K562 (cell line): ENCODE data around the gene KCND3. TPM values are rescaled to one million over a fixed set of nuclear protein-coding genes. Genes with fewer than 3 reads are reported as not detected.
A peak's percentile ranks its signal among the peaks of the same experiment; 100 is the strongest.

Source experiments
- ADNP ChIP-seq: fragments of 200-800 bp; sonication (Bioruptor generic); IDR thresholded peaks from 2 replicates; pipeline ENCODE4 v1.6.1; 2016; ENCODE audit warnings: missing genetic modification characterization, missing compliant biosample characterization
- ARNT ChIP-seq, 2 experiments: fragments of 450-650 bp; IDR thresholded peaks; 2 replicates each; pipeline ENCODE4 v1.6.1; 2016; ENCODE audit warnings: mild to moderate bottlenecking in 1 of 2
- CBFA2T3 ChIP-seq: fragments of 450-650 bp; IDR thresholded peaks from 2 replicates; pipeline ENCODE4 v1.6.1; 2017
- E2F3 ChIP-seq: fragments of 250-450 bp; sonication (Bioruptor Pico); IDR thresholded peaks from 2 replicates; pipeline ENCODE4 v1.4.0; 2020; ENCODE audit warnings: mild to moderate bottlenecking
- NCOR1 ChIP-seq: fragments of 450-650 bp; IDR thresholded peaks from 2 replicates; pipeline ENCODE4 v1.6.1; 2016; ENCODE audit warnings: mild to moderate bottlenecking, moderate library complexity
- NR1H2 ChIP-seq: sonication (generic); formaldehyde crosslinking; IDR thresholded peaks from 2 replicates; pipeline ENCODE4 v1.4.0; 2020; ENCODE audit warnings: mild to moderate bottlenecking, missing genetic modification reagents
- PHTF2 ChIP-seq: fragments of 250-450 bp; sonication (Bioruptor Pico); IDR thresholded peaks from 2 replicates; pipeline ENCODE4 v1.5.0; 2021; ENCODE audit warnings: mild to moderate bottlenecking
- RNF2 ChIP-seq: sonication (generic); IDR thresholded peaks from 2 replicates; pipeline ENCODE4 v1.6.1; 2016
- RUNX1 ChIP-seq: sonication (generic); IDR thresholded peaks from 2 replicates; pipeline ENCODE4 v1.6.1; 2016; ENCODE audit warnings: antibody characterized with exemption, low read depth
- ZBTB8A ChIP-seq: fragments of 450-650 bp; IDR thresholded peaks from 2 replicates; pipeline ENCODE4 v1.6.1; 2018; ENCODE audit warnings: mild to moderate bottlenecking, moderate library complexity; ENCODE audit not compliant: partially characterized antibody
- ZNF140 ChIP-seq: fragments of 250-450 bp; sonication (Bioruptor Pico); IDR thresholded peaks from 2 replicates; pipeline ENCODE4 v1.8.0; 2021; ENCODE audit warnings: moderate library complexity, mild to moderate bottlenecking, inconsistent platforms
- ZNF217 ChIP-seq: sonication (generic); formaldehyde crosslinking; IDR thresholded peaks from 2 replicates; pipeline ENCODE4 v1.8.0; 2022; ENCODE audit warnings: mild to moderate bottlenecking, missing genetic modification reagents
- ZNF23 ChIP-seq: fragments of 250-450 bp; sonication (Bioruptor Pico); IDR thresholded peaks from 2 replicates; pipeline ENCODE4 v1.4.0; 2020; ENCODE audit warnings: mild to moderate bottlenecking
- polyA plus RNA-seq, 8 experiments: library from polyadenylated mRNA; depleted of rRNA in 4 of 8; stranded (reverse) in 5 of 8; unstranded in 3 of 8; fragments of >200 nt; fragmentation: Nextera tagmentation in 2 of 8; fragmentation: Illumina TruSeq in 1 of 8; extraction: Ambion mirVana in 2 of 8; extraction: Trizol in 1 of 8; gene quantifications; 2 replicates each; pipeline versions ENCODE4 v1.2.1 to v1.2.3, GENCODE V29; 2011 to 2014; ENCODE audit warnings: inconsistent platforms in 1 of 8, missing spikeins in 1 of 8
- total RNA-seq, 7 experiments: library from RNA; depleted of rRNA in 6 of 7; stranded (reverse); fragments of >200 nt in 6 of 7; fragmentation: Illumina TruSeq in 2 of 7; extraction: Trizol in 2 of 7; gene quantifications; 2 replicates each; pipeline versions ENCODE4 v1.2.1 to v1.2.3, GENCODE V29; 2011 to 2021; ENCODE audit warnings: low replicate concordance in 1 of 7
- TF ChIP-seq, protein P1 (sequence below): fragments of 250-450 bp; sonication (Bioruptor Pico); IDR thresholded peaks from 2 replicates; pipeline ENCODE4 v1.5.0; 2020; ENCODE audit warnings: mild to moderate bottlenecking, borderline replicate concordance
- TF ChIP-seq, protein P2 (sequence below): IDR thresholded peaks from 2 replicates; pipeline ENCODE4 v1.6.1; 2011; ENCODE audit not compliant: insufficient read length; ENCODE audit errors: extremely low read depth
- TF ChIP-seq, protein P3 (sequence below): sonication (generic); formaldehyde crosslinking; IDR thresholded peaks from 2 replicates; pipeline ENCODE4 v1.8.0; 2023; ENCODE audit warnings: missing genetic modification reagents, mild to moderate bottlenecking, borderline replicate concordance
- TF ChIP-seq, protein P4 (sequence below): sonication (generic); formaldehyde crosslinking; IDR thresholded peaks from 2 replicates; pipeline ENCODE4 v1.8.1; 2022; ENCODE audit warnings: missing genetic modification reagents
- TF ChIP-seq, protein P5 (sequence below): IDR thresholded peaks from 2 replicates; pipeline ENCODE4 v1.6.1; 2012; ENCODE audit warnings: low read depth, low read length, improper control_type of control experiment, borderline replicate concordance

Gene KCND3
- total and polyA plus RNA-seq, 9 of the 15 experiments (the other 6 are each of a cell fraction or from before 2014, with no cell fraction given): not detected

DNA sequence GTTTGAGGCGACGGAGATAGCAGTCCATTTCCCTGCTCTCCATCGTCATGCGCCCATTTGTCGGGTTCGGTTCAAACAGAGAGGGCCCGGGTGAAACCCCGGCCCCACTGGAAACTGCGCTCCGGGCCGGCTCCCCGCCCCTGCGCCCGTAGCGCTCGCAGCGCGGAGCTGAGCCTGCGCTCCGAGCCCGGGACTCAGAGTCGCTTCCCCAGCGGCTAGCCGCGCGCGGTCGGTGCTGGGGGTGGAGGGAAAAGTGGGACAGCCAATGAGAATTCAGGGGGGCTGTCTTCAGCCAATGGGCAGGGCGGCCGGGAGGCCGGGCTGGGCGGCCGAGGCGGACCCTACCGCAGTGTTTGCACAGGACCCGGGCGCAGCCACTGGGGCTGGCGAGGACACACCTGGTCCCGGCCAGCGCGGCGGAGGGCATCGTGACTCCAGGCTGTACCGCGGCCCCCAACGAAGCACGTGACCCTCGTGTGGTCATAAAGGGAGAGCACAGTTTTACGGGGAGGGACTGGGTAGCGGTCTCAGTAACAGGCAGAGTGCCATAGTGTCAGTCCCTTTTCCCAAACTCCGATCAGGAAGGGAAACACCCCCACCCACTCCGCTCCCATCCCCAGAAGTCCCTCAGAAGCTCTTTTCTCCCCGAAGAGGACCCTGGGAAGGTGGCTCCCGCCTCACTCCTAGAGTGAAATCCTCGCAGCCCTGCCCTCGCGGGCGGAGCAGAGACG, 250.1 kb downstream of the KCND3 start, which contains the start of gene INKA2 (continued):
- TF ChIP-seq, protein P1, sequence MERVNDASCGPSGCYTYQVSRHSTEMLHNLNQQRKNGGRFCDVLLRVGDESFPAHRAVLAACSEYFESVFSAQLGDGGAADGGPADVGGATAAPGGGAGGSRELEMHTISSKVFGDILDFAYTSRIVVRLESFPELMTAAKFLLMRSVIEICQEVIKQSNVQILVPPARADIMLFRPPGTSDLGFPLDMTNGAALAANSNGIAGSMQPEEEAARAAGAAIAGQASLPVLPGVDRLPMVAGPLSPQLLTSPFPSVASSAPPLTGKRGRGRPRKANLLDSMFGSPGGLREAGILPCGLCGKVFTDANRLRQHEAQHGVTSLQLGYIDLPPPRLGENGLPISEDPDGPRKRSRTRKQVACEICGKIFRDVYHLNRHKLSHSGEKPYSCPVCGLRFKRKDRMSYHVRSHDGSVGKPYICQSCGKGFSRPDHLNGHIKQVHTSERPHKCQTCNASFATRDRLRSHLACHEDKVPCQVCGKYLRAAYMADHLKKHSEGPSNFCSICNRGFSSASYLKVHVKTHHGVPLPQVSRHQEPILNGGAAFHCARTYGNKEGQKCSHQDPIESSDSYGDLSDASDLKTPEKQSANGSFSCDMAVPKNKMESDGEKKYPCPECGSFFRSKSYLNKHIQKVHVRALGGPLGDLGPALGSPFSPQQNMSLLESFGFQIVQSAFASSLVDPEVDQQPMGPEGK (CRISPR knock-in tag): no peak
- no peak for TF ChIP-seq RUNX1
- peak; percentile 68; the same call in 1 of the 2 replicates for TF ChIP-seq E2F3 (CRISPR knock-in tag)
- TF ChIP-seq, protein P2, sequence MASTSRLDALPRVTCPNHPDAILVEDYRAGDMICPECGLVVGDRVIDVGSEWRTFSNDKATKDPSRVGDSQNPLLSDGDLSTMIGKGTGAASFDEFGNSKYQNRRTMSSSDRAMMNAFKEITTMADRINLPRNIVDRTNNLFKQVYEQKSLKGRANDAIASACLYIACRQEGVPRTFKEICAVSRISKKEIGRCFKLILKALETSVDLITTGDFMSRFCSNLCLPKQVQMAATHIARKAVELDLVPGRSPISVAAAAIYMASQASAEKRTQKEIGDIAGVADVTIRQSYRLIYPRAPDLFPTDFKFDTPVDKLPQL: no peak
- TF ChIP-seq ZNF217: no peak
- TF ChIP-seq CBFA2T3: no peak
- TF ChIP-seq, protein P3, sequence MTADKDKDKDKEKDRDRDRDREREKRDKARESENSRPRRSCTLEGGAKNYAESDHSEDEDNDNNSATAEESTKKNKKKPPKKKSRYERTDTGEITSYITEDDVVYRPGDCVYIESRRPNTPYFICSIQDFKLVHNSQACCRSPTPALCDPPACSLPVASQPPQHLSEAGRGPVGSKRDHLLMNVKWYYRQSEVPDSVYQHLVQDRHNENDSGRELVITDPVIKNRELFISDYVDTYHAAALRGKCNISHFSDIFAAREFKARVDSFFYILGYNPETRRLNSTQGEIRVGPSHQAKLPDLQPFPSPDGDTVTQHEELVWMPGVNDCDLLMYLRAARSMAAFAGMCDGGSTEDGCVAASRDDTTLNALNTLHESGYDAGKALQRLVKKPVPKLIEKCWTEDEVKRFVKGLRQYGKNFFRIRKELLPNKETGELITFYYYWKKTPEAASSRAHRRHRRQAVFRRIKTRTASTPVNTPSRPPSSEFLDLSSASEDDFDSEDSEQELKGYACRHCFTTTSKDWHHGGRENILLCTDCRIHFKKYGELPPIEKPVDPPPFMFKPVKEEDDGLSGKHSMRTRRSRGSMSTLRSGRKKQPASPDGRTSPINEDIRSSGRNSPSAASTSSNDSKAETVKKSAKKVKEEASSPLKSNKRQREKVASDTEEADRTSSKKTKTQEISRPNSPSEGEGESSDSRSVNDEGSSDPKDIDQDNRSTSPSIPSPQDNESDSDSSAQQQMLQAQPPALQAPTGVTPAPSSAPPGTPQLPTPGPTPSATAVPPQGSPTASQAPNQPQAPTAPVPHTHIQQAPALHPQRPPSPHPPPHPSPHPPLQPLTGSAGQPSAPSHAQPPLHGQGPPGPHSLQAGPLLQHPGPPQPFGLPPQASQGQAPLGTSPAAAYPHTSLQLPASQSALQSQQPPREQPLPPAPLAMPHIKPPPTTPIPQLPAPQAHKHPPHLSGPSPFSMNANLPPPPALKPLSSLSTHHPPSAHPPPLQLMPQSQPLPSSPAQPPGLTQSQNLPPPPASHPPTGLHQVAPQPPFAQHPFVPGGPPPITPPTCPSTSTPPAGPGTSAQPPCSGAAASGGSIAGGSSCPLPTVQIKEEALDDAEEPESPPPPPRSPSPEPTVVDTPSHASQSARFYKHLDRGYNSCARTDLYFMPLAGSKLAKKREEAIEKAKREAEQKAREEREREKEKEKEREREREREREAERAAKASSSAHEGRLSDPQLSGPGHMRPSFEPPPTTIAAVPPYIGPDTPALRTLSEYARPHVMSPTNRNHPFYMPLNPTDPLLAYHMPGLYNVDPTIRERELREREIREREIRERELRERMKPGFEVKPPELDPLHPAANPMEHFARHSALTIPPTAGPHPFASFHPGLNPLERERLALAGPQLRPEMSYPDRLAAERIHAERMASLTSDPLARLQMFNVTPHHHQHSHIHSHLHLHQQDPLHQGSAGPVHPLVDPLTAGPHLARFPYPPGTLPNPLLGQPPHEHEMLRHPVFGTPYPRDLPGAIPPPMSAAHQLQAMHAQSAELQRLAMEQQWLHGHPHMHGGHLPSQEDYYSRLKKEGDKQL (CRISPR knock-in tag): peak; percentile 68; the same call in 1 of the 2 replicates
- no peak for TF ChIP-seq ZNF140 (CRISPR knock-in tag)
- peak; percentile 32; the same call in 1 of the 2 replicates for TF ChIP-seq NR1H2
- peak; percentile 44; the same call in 1 of the 2 replicates for TF ChIP-seq RNF2
- no peak for TF ChIP-seq PHTF2 (CRISPR knock-in tag)
- TF ChIP-seq, protein P4, sequence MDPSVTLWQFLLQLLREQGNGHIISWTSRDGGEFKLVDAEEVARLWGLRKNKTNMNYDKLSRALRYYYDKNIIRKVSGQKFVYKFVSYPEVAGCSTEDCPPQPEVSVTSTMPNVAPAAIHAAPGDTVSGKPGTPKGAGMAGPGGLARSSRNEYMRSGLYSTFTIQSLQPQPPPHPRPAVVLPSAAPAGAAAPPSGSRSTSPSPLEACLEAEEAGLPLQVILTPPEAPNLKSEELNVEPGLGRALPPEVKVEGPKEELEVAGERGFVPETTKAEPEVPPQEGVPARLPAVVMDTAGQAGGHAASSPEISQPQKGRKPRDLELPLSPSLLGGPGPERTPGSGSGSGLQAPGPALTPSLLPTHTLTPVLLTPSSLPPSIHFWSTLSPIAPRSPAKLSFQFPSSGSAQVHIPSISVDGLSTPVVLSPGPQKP (CRISPR knock-in tag): no peak
- no peak for TF ChIP-seq ZBTB8A
- TF ChIP-seq NCOR1: no peak
- TF ChIP-seq ZNF23 (CRISPR knock-in tag): no peak
- no peak for TF ChIP-seq ADNP (tag)
- TF ChIP-seq ARNT (IDR thresholded peaks at IDR 0.05): no peak
- TF ChIP-seq, protein P5, sequence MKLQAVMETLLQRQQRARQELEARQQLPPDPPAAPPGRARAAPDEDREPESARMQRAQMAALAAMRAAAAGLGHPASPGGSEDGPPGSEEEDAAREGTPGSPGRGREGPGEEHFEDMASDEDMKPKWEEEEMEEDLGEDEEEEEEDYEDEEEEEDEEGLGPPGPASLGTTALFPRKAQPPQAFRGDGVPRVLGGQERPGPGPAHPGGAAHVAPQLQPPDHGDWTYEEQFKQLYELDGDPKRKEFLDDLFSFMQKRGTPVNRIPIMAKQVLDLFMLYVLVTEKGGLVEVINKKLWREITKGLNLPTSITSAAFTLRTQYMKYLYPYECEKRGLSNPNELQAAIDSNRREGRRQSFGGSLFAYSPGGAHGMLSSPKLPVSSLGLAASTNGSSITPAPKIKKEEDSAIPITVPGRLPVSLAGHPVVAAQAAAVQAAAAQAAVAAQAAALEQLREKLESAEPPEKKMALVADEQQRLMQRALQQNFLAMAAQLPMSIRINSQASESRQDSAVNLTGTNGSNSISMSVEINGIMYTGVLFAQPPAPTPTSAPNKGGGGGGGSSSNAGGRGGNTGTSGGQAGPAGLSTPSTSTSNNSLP: no peak
